GM19397 (cell line): ENCODE measurements around the gene TPP2.

Experiments used
- ATAC-seq: cut with Tn5 transposase; IDR thresholded peaks from one replicate; pipeline ENCODE4 v1.9.1; 2021; ENCODE audit warnings: mild to moderate bottlenecking, moderate library complexity; ENCODE audit not compliant: unreplicated experiment

The TPP2 gene

DNA sequence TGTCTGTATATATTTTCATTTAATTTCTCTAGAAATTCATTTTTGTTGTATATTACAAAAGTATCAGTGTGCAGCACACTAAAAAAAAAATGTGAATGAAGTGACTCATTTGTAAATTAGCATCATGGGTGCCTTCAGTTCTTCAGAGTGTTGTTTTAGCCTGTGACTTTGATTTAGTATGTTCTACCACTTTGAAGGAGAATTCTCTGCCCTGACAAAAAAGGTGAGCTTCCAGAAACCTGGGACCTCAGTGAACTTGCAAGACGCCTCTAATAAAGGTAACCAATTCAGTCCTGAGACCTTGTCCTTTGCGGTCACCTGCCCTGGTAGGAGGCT is 95.7 kb downstream of the TPP2 start:
- ATAC-seq = no peak

DNA sequence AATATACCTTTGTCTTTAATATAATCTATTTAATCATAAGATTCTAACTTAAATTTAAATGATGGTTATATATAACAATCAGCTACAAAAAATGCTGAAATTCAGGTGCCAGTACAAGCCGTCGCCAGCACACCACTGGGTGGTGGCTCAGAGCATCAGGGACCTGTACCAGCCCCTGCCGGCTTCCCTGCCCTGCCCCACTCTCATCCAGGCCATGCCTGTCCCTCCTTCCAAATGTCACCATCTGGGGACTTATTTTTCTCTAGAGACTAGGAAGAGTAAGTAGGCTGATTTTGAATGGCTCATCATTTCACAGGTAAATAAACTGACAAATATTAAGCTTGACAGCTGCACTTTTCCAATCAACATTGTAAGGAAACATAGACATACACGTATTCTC is 96.5 kb downstream of the TPP2 start:
- ATAC-seq = no peak

DNA sequence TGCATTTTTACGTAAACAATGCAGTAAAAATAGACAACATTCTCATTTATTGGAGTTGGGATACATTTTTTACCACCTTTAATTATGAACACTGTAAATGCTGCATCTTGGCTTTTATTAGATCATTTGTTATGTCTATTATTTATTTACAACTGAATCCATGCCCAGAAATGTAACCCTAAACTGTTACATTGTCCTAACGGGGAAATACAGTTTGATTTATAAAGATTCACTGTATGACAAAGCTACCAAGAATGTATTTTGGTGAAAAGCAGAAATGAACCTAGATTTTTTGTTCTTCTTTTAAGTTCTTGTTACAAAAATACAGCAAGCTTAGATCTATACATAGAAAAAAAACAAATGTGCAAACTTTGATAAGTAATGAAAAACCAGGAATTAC is 97.0 kb downstream of the TPP2 start:
- no peak for ATAC-seq

DNA sequence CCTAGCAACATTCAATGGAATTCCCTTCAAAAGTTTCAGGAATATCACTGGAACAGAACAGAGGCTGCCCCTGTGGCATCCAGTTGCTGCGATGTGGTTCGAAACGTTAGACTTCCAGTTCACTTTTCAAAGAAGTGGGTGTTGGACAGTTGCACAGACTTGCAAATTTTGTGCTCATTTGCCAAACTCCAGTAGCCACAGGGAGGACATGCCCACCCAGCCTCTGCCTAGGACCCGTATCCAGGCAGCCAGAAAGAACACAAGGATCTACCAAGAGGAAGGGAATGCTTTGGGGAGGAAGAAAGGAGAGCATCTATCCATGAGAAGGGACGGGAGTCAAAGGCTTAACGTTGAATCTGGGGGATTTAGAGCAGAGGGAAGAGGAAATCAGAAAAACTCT is 98.2 kb downstream of the TPP2 start, which contains the start of gene METTL21C:
Gene METTL21C (minus strand): TSS at position 108 of the 400 bp plus-strand sequence. CDS start 546 bp downstream, outside the sequence.
- no peak for ATAC-seq

DNA sequence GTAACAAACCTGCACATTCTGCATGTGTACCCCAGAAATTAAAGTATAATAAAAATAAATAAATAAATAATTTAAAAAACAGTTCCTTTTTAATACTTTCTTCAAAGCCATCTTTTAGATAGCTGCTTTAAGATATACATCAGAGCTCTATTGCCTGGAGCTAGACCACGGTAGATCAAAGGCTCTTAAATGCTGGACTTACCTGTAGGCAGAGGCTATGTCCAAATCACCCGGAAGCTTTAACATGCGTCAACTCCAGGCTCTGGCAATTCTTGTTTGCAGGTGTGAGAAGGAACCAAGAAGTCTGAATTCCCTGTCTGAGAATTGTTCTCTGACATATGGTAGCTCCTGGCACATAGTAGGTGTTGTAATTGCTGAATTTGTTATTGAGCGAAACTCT is 99.7 kb downstream of the TPP2 start:
- no peak for ATAC-seq

DNA sequence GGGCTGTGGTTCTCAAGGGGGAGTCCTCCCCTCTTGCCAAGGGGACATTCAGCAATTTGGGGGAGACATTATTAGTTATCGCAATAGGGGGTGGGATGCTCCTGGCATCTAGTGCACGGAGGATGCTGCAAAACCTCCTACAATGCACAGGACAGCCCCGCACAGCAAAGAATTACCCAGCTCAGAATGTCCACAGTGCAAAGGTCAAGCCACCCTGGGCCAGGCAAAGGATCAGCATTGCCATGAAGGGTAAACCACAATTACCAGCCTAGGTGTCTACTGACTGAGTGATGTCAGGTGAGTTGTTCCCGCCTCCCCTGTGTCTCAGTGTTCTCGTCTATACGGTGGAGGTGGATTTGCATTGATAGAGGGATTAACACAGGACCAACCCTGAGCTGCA is 100.5 kb downstream of the TPP2 start:
- ATAC-seq = no peak

DNA sequence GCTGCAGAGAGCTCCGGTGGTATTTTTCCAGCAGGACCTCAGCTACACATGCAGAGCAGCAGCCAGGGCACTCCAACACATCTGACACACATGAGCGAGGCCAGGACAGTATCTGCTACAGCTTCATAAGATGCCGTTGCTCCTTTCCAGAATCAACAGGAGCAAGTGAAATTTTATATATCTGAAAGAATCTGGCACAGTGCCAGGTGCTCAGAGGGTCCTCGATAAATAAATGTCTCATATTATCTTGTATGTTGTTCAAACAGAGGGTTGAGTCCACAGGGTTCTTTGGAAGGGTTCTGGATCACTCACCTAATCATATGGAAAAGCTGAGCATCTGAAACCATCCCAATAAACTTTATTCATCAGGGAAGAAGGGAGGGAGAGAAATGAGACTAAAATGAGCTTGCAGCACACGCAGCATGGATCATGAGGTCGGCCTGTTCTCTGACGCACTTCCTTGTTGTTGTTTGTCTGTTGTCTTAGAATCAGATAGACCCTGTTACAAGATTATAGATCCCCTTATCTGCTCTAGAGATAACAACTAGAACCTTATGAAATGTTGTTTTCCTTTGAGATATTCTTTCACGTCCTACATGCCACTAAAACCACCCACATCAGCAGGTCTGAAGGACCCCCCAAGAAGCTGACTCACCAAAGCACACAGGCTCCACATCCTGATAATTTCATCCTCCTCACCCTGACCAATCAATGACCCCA is 101.3 kb downstream of the TPP2 start:
- no peak for ATAC-seq

DNA sequence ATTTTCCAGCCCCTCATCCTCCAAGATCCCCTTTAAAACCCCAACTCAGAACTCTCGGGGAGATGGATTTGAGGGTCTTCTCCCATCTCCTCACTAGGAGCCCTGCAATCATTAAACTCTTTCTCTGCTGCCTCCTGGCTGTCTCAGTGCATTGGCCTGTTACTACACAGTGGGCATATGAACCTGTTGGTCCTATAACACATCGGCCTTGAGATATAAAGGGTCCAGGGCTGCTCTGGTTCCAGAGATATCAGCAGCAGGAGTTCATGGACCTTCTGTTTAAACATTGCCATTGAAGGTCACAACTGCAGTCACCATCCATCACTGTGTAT is 101.8 kb downstream of the TPP2 start:
- ATAC-seq = no peak

DNA sequence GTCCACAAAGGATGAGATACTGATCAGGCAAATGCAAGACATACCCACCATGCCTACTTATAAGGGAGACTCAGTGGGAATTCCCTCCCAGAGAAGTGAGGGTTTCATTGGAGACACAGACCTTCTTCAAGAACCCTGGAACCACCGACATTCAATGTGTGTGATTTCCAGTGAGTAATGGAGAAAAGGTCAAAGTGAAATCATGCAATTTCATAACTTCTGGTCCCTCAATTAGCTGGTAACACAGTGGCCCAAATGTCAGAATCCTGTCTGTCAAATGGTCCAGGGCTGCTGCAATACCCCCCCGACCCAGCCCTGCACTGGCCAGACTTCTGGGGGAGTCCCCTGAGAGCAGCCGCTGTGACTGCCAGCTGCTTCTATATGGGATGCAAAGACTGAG is 102.7 kb downstream of the TPP2 start:
- no peak for ATAC-seq

DNA sequence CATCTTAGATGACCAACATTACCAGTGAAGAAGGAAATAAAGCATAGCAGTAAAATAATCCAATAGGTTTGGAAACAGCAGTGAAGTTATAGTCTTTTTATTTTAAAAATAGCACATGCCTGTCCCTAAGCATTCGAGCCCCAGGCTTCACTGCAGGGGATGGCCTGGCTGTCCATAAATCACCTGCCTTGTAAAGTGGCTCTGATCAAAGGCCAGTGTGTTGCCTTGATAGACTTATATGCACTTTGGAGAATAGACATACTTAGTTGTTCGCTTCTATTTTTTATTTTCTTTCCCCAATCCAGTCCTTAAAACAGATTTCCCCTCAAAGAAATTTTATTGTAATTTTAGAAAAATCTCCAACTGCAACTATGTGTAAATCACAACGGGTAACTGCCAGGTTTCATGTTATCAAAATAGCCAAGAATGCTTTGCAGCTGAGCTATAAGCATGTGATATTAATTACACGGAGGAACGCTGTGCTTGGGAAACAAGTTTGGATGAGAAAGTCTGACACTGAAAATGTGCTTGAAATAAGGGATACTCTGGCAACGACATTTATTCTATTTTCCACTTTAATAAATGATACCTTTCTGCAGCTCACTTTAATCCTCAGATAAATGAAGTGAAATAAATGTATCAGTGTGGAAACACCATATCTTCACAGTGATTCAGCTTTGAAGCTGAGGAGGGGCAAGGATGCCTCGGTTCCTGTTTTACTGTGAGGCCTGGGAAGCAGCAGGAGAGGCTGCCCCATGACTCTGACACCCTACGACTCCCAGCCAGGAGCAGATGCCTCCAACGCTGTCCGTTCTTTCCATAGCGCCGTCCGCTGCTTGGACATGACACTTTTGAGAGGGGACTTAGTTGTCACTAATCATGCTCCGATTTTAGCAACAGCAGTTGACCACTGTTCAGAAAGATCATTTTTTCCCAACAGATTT is 103.6 kb downstream of the TPP2 start:
- no peak for ATAC-seq

DNA sequence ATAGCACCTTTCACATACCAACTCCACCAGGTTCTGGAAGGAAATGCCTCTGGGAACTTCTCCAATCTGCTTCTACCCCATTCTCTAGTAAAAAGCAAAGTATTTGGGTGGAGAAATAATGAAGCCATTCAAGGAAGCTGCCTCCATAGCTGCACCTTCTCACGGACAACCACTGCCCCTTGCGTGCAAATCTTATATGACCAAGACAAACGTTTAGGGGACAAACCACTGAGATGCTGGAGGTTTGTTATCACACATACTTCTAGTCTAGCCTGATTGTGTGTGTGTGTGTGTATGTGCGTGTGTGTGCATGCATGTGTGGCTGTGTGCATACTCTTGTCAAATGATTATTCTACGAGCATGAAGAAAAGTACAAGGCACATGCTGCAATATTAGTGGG is 104.5 kb downstream of the TPP2 start:
- ATAC-seq = no peak

DNA sequence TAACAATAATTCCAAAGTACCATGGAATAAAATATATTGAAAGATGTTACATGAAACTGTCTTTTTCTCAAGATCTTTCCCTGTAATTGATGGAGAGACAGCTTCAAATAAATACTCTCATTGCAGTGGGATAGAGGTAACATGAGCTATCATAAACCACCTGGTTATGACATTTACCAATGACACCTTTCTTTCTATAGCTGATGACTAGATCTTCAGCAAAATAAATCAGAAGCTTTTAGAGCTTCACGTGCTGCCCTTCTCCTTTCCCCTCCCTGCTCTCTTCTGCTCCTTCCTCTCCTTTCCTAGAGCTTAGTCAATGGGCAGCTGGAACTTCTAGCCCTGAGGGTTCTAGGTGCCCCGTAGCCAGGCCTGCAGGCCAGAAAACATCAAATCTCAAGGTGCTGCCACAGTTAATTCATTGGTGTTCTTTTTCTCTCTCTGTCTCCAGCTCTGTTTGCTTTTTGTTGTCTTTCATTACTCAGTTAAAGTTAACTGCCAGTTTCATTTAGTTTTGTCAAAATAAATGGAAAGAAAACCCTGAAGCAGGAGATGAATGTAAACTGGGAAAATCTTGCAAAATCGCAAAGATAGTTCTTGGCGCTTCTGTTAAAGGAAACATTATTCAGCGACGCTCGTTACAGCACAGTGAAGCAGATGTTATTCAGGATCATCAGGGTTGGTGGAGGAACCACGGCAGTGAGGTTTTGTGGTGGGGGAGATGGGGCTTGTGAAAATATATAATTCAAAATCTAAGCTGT is 106.4 kb downstream of the TPP2 start:
- no peak for ATAC-seq

DNA sequence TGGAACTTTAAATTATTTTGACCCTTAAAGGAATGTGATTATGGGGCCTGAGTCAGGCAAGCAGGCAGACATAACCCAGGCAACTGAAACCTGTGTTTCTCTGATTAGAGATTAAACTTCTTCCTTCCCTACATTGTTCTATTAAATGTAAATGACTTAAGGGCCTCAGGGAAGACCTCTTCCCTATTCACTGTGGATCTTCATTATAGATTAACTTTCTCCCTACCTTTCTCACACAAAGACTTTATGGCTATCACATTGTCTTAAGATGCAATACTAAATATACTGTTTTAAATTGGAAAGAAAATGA is 106.9 kb downstream of the TPP2 start:
- ATAC-seq = no peak

DNA sequence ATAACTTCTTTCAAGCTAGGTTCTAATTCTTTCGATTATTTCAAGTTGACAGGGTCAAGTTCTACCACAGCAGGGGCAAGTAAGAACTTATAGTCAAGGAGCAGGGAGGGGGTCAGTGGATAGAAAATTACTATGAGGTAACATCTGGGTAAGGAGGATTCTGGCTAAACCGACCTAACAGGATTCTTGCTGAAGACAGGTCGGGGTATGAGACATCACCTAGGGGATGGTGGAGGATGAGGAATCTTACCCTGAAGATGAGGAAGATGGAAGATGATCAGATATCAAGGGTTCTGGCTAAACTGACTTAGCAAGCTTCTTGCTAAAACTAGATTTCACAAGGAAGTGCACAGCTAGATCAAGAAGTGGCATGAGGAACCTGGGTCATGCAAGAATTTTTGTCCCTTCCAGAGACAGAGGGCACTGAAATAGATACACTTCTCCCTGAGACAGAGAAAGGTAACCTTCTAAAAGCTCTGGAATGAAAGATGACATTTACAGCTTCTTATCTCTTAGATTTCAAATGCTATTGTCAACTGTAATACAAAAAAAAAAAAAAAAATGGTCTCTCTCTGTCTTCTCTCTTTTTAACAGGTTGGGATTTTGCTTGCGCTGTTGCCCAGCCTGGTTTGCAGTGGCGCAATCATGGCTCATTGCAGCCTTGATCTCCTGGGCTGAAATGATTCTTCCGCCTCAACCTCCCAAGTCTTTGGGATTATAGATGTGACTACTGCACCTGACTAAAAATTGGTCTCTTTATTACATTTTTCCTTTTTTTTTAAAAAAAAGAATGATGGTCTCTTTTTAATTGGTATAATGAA is 107.7 kb downstream of the TPP2 start:
- no peak for ATAC-seq

DNA sequence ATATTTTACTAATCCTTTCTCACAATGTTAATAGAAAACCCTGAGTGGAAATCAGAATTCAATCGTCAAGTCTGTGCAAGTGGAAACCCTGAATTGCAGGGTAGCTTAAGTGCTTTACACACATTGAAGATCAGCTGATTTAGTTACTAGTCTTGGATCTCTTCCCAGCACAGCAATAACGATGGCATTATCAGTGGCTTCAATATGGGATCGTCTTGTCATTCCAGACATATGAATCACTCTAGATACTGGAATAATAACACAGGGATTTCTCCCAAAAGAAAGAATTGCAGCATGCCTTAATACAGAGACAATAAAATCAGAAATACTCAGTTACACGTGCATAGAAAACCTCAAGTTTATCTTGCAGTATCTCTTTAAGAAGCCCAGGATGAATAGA is 110.7 kb downstream of the TPP2 start:
- no peak for ATAC-seq

DNA sequence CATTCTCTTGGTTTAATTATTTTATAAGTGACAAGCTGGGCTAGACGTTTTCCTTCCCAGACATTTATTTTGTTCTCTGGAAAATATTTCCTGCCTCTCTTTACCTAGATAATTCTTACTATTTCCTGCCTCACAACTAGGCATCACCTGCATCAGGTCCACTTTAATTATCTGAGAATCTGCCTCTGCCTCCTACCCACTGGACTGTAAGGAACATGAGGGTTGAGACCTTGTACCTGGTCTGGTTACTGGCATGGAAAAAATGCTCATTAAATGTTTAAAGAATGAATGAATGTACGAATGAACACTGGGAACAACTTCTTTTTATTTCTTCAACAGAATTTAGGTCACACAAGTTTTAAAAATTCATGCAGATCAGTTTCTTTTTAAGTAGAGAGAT is 111.4 kb downstream of the TPP2 start:
- no peak for ATAC-seq

DNA sequence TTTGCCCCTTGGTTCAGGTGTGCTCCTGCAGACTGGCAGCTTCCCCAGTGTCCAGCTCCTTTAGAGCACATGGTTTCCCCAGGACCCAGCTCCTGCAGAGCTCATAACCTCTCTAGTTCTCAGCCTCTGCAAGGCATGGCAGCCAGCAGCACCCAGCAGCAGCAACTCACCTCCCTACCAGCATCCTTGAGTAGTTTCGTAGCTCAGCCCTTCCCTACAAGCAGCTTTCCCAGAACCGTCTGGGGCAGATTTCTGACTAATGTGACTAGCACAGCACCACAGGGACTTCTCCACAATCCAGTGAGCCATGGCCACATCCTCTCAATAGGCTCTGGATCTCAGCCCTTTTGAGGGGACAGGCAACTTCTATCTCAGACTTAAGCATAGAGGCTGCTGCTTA is 112.2 kb downstream of the TPP2 start:
- no peak for ATAC-seq

DNA sequence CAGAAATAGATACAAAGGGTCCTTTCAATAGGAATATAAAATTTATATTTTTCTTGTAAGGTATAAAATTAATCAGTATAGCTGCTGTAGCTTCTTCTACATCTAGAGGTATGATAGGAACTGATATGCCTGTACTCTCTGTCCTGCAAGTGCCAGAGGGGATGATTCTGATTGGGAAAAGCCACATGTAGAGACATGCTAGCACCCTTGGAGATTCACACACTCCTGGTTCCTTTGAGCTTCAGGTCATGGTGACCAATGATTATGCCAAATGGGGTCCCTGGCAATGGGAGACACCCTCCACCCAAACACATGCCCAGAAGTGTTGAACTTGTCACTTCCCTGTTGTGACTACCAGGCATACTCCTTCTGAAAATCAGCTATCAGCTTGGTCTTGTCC is 112.8 kb downstream of the TPP2 start:
- ATAC-seq = no peak

DNA sequence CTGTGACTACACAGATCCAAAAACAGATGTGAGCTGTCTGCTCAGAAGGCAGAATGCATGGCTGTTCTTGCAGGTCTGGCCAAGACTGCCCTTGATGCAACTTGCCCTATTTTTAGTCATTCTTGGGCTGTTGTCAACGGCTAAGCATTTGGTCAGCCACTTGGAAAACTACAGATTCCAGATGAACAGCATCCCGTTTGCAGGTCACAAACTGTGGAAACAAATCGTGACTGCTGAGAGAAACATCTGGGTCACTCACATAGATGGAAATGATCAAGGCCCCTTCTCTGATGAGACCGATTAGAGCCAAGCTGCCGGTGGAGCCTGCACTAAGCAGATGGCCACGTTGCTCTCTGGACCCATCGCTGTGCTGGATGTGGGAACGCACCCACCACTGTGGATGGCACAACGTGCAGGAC is 113.5 kb downstream of the TPP2 start:
- ATAC-seq = no peak

DNA sequence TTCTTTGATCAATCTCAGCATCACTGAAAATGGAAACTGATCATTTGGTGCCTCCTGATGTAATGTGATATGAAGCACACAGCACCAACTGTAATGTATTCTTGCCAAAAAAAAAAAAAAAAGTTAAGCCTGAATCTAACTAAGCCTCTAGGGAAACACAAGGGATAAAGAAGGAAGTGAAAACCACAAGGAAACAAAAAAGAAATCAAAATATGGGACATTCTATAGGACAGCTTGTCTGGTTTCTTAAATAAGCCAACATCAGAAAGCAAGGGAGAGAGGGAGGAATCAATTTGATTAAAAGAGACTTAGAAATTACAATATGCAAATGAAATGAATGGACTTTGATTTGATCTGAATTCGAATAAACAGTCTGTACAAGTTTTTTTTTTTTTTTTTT is 118.7 kb downstream of the TPP2 start:
- no peak for ATAC-seq

DNA sequence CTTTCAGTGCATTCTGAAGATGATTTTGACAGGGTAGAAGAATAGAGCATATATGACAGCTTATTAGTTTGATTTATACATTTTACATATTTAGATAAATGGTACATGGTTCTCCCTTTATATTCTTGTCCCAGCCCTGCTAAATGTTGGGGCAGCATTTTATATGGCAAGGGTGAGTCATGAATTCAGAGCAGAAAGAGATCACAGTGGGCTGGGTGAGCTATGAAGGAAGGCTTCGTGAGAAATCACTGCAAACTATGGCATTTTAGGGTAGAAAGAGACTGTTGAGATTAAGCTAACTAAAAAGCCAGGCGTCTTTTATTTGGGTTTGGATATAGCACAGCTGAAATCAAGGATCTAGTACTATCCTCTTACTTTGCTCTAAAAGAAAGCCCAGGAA is 122.0 kb downstream of the TPP2 start:
- ATAC-seq = no peak
